Measurements from ENCODE around the gene CHRM1. TPM values are rescaled to one million over a fixed set of nuclear protein-coding genes. Genes with fewer than 3 reads are reported as not detected.

The CHRM1 gene
- total RNA-seq, 2 donors from 2014 or later: 38.1 to 107 TPM

DNA sequence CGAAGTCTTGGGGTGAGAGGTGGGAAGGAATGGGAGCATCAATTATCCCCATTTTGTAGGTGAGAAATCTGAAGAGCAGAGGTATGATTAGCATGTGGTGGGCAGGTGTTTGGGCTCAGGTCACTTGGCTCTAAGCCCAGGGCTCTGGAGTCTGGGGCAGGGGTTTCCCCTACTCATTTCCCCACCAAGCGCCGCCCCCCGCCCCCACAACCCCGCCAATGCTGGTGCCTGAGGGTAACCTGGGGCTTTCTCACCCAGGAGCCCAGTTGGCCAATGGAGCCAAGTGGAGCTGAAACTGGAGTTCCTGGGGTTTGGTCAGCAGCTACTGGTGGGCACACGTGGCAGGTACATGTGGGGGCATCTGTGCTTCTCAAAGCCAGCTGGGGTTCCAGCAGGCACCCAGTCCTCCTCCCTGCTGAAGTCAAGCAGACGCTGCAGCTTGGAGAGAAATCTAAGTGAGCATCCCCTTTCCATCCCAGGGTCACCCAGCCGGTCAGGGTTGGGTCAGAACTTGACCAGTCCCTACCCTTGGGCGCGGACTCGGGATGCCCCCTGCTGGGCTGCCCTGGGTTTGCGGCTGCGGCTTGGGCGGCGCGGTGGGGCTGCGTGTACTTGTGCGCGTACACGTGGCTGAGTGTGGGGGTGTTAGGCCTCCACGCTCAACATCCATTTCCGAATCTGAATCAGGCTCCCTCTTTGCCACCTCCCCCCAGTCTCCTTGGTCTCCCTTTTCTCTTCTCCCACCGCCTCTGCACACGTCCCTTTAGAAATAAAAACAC lies 1.7 kb upstream of the CHRM1 start:
- intact Hi-C loops (cut with DNase I): no loop called here
- no peaks in the 10 kb centered on the region for H3K27me3 ChIP-seq (replicated peaks; ENCODE audit: insufficient read depth)
- no peaks in the 10 kb centered on the region for H3K9me3 ChIP-seq
- DNase-seq (ENCODE audit: low spot score): no peak
- 43% methylated on average over 22 of the region's 24 CpGs for WGBS
- H3K27ac ChIP-seq: peak overlapping the region; percentile 26 to 74
- no peak overlapping the region for H3K4me3 ChIP-seq
- peaks cover 16% of the 10 kb centered on the region for H3K4me1 ChIP-seq (replicated peaks)
- TF ChIP-seq POLR2AphosphoS5 (IDR thresholded peaks at IDR 0.05) (no peak), POLR2A (IDR thresholded peaks at IDR 0.05) (no peak)
- TF ChIP-seq, protein P1, sequence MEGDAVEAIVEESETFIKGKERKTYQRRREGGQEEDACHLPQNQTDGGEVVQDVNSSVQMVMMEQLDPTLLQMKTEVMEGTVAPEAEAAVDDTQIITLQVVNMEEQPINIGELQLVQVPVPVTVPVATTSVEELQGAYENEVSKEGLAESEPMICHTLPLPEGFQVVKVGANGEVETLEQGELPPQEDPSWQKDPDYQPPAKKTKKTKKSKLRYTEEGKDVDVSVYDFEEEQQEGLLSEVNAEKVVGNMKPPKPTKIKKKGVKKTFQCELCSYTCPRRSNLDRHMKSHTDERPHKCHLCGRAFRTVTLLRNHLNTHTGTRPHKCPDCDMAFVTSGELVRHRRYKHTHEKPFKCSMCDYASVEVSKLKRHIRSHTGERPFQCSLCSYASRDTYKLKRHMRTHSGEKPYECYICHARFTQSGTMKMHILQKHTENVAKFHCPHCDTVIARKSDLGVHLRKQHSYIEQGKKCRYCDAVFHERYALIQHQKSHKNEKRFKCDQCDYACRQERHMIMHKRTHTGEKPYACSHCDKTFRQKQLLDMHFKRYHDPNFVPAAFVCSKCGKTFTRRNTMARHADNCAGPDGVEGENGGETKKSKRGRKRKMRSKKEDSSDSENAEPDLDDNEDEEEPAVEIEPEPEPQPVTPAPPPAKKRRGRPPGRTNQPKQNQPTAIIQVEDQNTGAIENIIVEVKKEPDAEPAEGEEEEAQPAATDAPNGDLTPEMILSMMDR (IDR thresholded peaks at IDR 0.05): peak in 1 of 4 experiments; percentile 16
- no peaks in the 10 kb centered on the region for H3K36me3 ChIP-seq

DNA sequence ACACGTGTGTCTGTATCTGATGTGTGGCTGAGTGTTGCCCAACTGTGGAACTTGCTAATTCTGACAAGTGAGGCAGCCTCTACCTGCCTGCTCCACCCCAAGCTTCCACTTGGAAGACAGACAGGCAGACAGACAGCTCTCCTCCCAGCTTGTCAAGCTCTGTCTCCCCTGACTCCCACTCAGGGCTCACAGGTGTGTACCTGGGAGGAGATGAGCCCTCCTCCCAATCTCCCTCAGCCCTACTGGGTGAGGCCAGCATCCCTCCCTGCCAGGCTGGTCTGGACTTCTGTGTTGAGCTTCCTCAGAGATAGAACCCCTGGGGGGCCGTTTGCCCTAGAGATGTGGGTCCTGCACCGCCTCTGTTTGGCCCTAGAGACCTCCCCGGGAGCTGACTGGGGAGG lies 1.0 kb upstream of the CHRM1 start:
- peak overlapping the region in 1 of 2 donors; percentile 52 for H3K4me3 ChIP-seq
- no peaks in the 10 kb centered on the region for H3K36me3 ChIP-seq
- DNase-seq (ENCODE audit: low spot score): no peak
- peaks cover 16% of the 10 kb centered on the region for H3K4me1 ChIP-seq (replicated peaks)
- WGBS: 69% methylated on average over 4 of the region's 4 CpGs
- TF ChIP-seq, protein P1 (IDR thresholded peaks at IDR 0.05): no peak
- TF ChIP-seq POLR2AphosphoS5 (IDR thresholded peaks at IDR 0.05) (no peak), POLR2A (IDR thresholded peaks at IDR 0.05) (no peak)
- H3K9me3 ChIP-seq: no peaks in the 10 kb centered on the region
- no peaks in the 10 kb centered on the region for H3K27me3 ChIP-seq (replicated peaks; ENCODE audit: insufficient read depth)
- peak overlapping the region; percentile 74 to 91 for H3K27ac ChIP-seq
- intact Hi-C loops (cut with DNase I): no loop called here

DNA sequence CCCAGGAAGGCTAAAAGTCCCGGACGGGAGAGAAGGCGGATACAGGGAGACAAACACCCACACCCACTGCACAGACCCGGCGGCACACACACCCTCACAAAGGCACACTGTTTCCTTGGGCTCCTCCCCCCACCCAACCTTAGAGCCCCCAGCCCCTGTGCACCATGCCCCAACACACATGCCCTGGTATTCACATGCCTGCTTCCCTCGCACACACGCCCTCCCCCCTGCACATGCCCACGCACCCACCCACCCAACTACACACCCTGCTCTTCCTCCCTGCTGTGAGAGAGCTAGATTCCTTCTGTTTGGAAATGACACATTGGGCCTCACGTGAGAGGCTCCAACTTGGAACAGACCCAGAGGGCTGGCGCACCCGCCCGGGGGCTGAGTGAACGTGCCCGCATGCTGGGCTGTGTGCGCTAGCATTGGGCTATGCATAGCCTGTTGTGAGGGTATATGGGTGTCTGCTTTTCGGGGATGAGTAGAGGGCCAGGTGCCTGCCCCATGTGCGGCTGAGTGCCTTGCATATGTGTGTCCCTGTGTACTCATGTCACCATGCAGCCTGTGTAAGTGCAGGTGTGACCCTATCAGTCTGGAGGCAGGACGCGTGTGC lies 518 bp upstream of the CHRM1 start:
- intact Hi-C loops (cut with DNase I): no loop called here
- DNase-seq (ENCODE audit: low spot score): peak; percentile 61
- H3K4me3 ChIP-seq: peak overlapping the region; percentile 35 to 52
- peaks cover 16% of the 10 kb centered on the region for H3K4me1 ChIP-seq (replicated peaks)
- 22% methylated on average over 19 of the region's 19 CpGs for WGBS
- no peaks in the 10 kb centered on the region for H3K9me3 ChIP-seq
- H3K27ac ChIP-seq: peak overlapping the region; percentile 74 to 91
- no peak for TF ChIP-seq POLR2A (IDR thresholded peaks at IDR 0.05)
- TF ChIP-seq, protein P1 (IDR thresholded peaks at IDR 0.05): no peak
- TF ChIP-seq POLR2AphosphoS5 (IDR thresholded peaks at IDR 0.05): peak; percentile 9
- H3K27me3 ChIP-seq (replicated peaks; ENCODE audit: insufficient read depth): no peaks in the 10 kb centered on the region
- no peaks in the 10 kb centered on the region for H3K36me3 ChIP-seq

DNA sequence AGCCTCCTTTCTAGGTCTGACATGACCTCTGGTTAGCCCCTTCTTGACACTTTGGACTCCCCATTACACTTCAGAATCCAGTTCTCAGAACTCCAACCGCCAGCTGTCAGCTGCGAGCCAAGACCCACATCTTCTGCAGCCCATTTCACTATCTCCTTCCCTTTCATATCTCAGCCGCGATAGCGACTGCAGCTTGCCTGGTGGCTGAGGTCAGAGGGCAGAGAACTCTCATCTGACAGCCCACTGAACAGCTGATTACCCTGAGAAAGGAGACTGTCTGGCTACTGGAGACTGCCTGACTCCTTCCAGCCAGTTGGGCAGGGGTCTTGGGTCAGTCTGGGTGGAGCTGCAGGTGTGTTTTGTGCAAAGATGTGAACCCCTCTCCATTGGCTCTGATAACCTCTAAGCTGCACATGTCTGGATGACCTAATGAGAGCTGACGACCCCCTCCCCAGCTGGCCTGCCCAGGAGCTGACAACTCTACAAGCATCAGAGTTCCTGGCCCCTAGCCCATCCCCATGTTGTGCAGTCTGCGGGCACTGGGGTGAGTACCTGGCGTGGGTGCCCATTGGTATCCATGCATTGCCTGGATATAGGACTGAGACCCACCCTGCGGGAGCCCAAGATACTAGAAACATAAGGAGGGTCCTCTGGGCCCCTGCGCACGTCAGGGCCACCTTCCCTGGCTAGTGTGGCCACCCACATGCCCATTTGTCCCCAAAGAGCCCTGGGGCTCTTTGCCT lies 1.1 kb downstream of the CHRM1 start:
- Histone ChIP-seq H3K4me3 (peak overlapping the region; percentile 35 to 52), H3K9me3 (no peaks in the 10 kb centered on the region), H3K4me1 (replicated peaks) (peaks cover 16% of the 10 kb centered on the region), H3K27ac (peak overlapping the region; percentile 74 to 91), H3K36me3 (no peaks in the 10 kb centered on the region), H3K27me3 (replicated peaks; ENCODE audit: insufficient read depth) (no peaks in the 10 kb centered on the region)
- no peak for DNase-seq (ENCODE audit: low spot score)
- 80% methylated on average over 11 of the region's 11 CpGs for WGBS
- TF ChIP-seq POLR2AphosphoS5 (IDR thresholded peaks at IDR 0.05): no peak
- no peak for TF ChIP-seq POLR2A (IDR thresholded peaks at IDR 0.05)
- TF ChIP-seq, protein P1 (IDR thresholded peaks at IDR 0.05): no peak
- intact Hi-C loops (cut with DNase I): no loop called here
